ENCODE results near the gene STK31.

- TF ChIP-seq GATA2 (IDR thresholded peaks at IDR 0.05; ENCODE audit: low read depth, low read length) (no peak), GATA3 (IDR thresholded peaks at IDR 0.05; ENCODE audit: low read depth, low read length) (no peak)
Measured at GRCh38 chr7:23693224-23693623, 16.8 kb upstream of the STK31 start.
